OCI-LY3 (cell line): ENCODE data around the gene SBK1.

Experiments
- H2AFZ ChIP-seq: fragments of 200-600, 300-600 bp; shearing (Covaris generic); 2 replicates; pipeline ENCODE4 v1.6.0; 2014; ENCODE audit warnings: antibody characterized with exemption, low read depth, low read length
- H3K27ac ChIP-seq: fragments of 200-600, 300-600 bp; sonication (generic); 2 replicates; pipeline ENCODE4 v1.5.1; 2014; ENCODE audit warnings: mild to moderate bottlenecking, low read length, moderate library complexity, mixed read lengths
- H3K27me3 ChIP-seq: fragments of 200-600, 300-600 bp; sonication (generic); 2 replicates; pipeline ENCODE4 v1.6.1; 2014; ENCODE audit warnings: low read depth, low read length, mixed read lengths
- H3K36me3 ChIP-seq: fragments of 200-600, 300-600 bp; sonication (generic); replicated peaks from 2 replicates; pipeline ENCODE3; 2014; ENCODE audit warnings: low read depth, low read length, mixed read lengths
- H3K4me1 ChIP-seq: fragments of 300-600, 200-600 bp; sonication (generic); 2 replicates; pipeline ENCODE4 v1.6.1; 2014; ENCODE audit warnings: low read length, mixed read lengths
- H3K4me2 ChIP-seq: fragments of 200-600, 300-600 bp; sonication (generic); 2 replicates; pipeline ENCODE4 v1.6.1; 2014; ENCODE audit warnings: low read length, mixed read lengths
- H3K4me3 ChIP-seq: fragments of 300-600, 200-600 bp; sonication (generic); 2 replicates; pipeline ENCODE4 v1.5.1; 2014; ENCODE audit warnings: antibody characterized with exemption, mild to moderate bottlenecking, low read length, moderate library complexity
- H3K79me2 ChIP-seq: fragments of 300-600, 200-600 bp; shearing (Covaris generic); 2 replicates; pipeline ENCODE4 v1.6.1; 2014; ENCODE audit warnings: mild to moderate bottlenecking, low read length, mixed read lengths
- H3K9ac ChIP-seq: fragments of 300-600, 200-600 bp; shearing (Covaris generic); 2 replicates; pipeline ENCODE4 v1.6.0; 2014; ENCODE audit warnings: mild to moderate bottlenecking, low read length, moderate library complexity
- H3K9me3 ChIP-seq: fragments of 200-600, 300-600 bp; shearing (Covaris generic); 2 replicates; pipeline ENCODE4 v1.6.1; 2014; ENCODE audit warnings: low read length, mixed read lengths; ENCODE audit not compliant: insufficient read depth
- H4K20me1 ChIP-seq: fragments of 200-600, 300-600 bp; sonication (generic); 2 replicates; pipeline ENCODE4 v1.6.1; 2016; ENCODE audit warnings: low read length, mixed read lengths; ENCODE audit not compliant: insufficient read depth
- EZH2phosphoT487 ChIP-seq: fragments of 200-600 bp; shearing (Covaris generic); IDR thresholded peaks from 2 replicates; pipeline ENCODE4 v1.6.1; 2018; ENCODE audit warnings: antibody characterized with exemption, mixed run types, low read depth
- TF ChIP-seq, protein P1 (sequence below): fragments of 200-600, 300-600 bp; sonication (generic); IDR thresholded peaks from 2 replicates; pipeline ENCODE4 v1.5.1; 2014; ENCODE audit warnings: antibody characterized with exemption, low read length, low read depth

Gene SBK1

GRCh38 chr16:28260193-28260592 is 32.1 kb upstream of the SBK1 start:
- no peaks in the 10 kb centered on the region for H3K36me3 ChIP-seq
- no peaks in the 10 kb centered on the region for H3K79me2 ChIP-seq
- no peak overlapping the region for H3K4me2 ChIP-seq
- no peaks in the 10 kb centered on the region for H3K9me3 ChIP-seq
- TF ChIP-seq EZH2phosphoT487: no peak
- TF ChIP-seq, protein P1, sequence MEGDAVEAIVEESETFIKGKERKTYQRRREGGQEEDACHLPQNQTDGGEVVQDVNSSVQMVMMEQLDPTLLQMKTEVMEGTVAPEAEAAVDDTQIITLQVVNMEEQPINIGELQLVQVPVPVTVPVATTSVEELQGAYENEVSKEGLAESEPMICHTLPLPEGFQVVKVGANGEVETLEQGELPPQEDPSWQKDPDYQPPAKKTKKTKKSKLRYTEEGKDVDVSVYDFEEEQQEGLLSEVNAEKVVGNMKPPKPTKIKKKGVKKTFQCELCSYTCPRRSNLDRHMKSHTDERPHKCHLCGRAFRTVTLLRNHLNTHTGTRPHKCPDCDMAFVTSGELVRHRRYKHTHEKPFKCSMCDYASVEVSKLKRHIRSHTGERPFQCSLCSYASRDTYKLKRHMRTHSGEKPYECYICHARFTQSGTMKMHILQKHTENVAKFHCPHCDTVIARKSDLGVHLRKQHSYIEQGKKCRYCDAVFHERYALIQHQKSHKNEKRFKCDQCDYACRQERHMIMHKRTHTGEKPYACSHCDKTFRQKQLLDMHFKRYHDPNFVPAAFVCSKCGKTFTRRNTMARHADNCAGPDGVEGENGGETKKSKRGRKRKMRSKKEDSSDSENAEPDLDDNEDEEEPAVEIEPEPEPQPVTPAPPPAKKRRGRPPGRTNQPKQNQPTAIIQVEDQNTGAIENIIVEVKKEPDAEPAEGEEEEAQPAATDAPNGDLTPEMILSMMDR: no peak
- no peaks in the 10 kb centered on the region for H3K4me1 ChIP-seq
- H3K9ac ChIP-seq: no peak overlapping the region
- H4K20me1 ChIP-seq: no peaks in the 10 kb centered on the region
- H3K27ac ChIP-seq: no peak overlapping the region
- no peak overlapping the region for H2AFZ ChIP-seq
- H3K4me3 ChIP-seq: no peak overlapping the region
- peaks cover 15% of the 10 kb centered on the region for H3K27me3 ChIP-seq

DNA sequence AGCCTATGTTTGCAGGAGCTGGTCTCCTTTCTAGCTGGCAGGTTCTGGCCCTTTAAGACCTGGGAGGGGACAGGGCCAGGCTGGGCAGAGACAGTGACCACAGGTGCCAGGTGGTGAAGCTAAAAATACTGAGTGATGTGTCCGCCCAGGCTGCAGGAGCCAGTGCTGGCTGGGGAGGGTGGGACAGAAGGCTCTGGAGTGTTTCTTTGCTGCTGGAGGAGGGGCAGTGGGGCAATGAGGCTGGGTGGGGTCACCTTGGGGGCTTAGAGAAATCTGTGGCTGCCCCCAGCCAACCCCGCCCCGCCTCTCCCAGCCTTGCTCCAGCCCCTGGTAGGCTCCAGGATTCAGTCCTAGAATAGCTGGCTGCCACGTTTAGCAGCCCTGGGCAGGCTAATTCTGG is 30.4 kb upstream of the SBK1 start:
- H3K9me3 ChIP-seq: no peaks in the 10 kb centered on the region
- H3K4me1 ChIP-seq: no peaks in the 10 kb centered on the region
- no peak overlapping the region for H2AFZ ChIP-seq
- no peaks in the 10 kb centered on the region for H4K20me1 ChIP-seq
- no peak overlapping the region for H3K9ac ChIP-seq
- TF ChIP-seq, protein P1: no peak
- no peak for TF ChIP-seq EZH2phosphoT487
- H3K79me2 ChIP-seq: no peaks in the 10 kb centered on the region
- H3K4me2 ChIP-seq: no peak overlapping the region
- H3K27me3 ChIP-seq: peaks cover 23% of the 10 kb centered on the region
- H3K36me3 ChIP-seq: no peaks in the 10 kb centered on the region
- no peak overlapping the region for H3K27ac ChIP-seq
- no peak overlapping the region for H3K4me3 ChIP-seq

- Histone ChIP-seq H3K4me1 (no peaks in the 10 kb centered on the region), H3K36me3 (no peaks in the 10 kb centered on the region), H4K20me1 (no peaks in the 10 kb centered on the region), H3K79me2 (no peaks in the 10 kb centered on the region), H3K4me2 (no peak overlapping the region), H3K9me3 (no peaks in the 10 kb centered on the region), H3K27me3 (peaks cover 23% of the 10 kb centered on the region), H3K9ac (no peak overlapping the region), H2AFZ (no peak overlapping the region), H3K27ac (no peak overlapping the region), H3K4me3 (no peak overlapping the region)
- TF ChIP-seq, protein P1: no peak
- no peak for TF ChIP-seq EZH2phosphoT487
Observed at GRCh38 chr16:28263305-28263704, 29.0 kb upstream of the SBK1 start.

GRCh38 chr16:28264656-28265055 is 27.7 kb upstream of the SBK1 start:
- H3K9me3 ChIP-seq: no peaks in the 10 kb centered on the region
- no peak overlapping the region for H3K4me2 ChIP-seq
- no peak overlapping the region for H3K27ac ChIP-seq
- H3K9ac ChIP-seq: no peak overlapping the region
- H4K20me1 ChIP-seq: no peaks in the 10 kb centered on the region
- no peak for TF ChIP-seq EZH2phosphoT487
- TF ChIP-seq, protein P1: no peak
- H3K79me2 ChIP-seq: no peaks in the 10 kb centered on the region
- no peaks in the 10 kb centered on the region for H3K36me3 ChIP-seq
- no peak overlapping the region for H3K4me3 ChIP-seq
- no peaks in the 10 kb centered on the region for H3K4me1 ChIP-seq
- H3K27me3 ChIP-seq: peaks cover 25% of the 10 kb centered on the region
- H2AFZ ChIP-seq: no peak overlapping the region
